Fibroblast of the conjunctiva (primary cell): ENCODE results near the gene SPEG.
"Not testable (repeated sequence)": the region's sequence is repeated elsewhere in the genome, so short reads cannot be mapped to it uniquely, and the experiment has no call there.

ENCODE experiments used
- DNase-seq: peaks from one replicate; pipeline ENCODE4 v3.0.0-alpha.2; 2010; ENCODE audit warnings: low read depth

The SPEG gene

GRCh38 chr2:219405451-219405850 lies 29.2 kb upstream of the SPEG start:
- DNase-seq, result no peak

GRCh38 chr2:219405958-219406860 lies 28.4 kb upstream of the SPEG start:
- DNase-seq, result no peak

DNA sequence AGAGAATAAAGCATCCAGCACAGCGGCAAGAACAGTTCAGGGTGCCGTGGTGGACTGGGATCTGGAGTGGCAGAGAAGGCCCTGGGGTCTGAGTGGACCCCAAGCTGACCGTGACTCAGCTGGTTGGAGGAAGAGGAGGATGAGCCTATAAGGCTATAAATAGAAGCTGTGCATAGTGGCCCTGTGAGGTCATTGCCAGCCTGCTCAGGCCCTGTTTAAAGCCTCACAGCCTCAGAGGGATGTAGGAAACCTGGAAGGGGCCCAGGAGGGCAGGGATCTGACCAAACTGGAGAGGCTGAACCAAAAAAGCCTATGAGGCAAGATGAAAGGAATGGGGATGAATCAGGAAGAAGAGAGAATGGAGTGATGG lies 27.8 kb upstream of the SPEG start:
- peak; percentile 81 for DNase-seq

- DNase-seq, result not testable (repeated sequence)
Observed at GRCh38 chr2:219407343-219407742, 27.3 kb upstream of the SPEG start.

DNA sequence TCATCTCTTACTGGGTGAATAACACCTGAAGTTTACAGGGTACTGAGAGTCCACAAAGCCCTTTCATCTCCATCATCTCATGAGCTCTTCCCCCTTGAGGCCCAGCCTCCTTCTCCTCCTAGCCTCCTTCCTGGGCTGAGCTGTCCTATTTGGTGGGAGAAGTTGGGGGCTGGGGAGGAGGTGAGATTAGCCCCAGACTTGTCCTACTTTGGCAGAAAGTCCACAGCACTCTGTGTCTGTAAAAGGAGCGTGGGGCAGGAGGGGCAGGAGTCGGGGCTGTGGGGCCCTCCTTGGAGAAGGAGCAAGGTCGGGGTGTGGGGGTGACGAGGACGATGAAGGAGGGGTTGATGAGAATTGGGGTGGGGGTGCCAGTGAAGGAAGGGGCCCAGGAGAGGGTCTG lies 26.4 kb upstream of the SPEG start:
- no peak for DNase-seq

DNA sequence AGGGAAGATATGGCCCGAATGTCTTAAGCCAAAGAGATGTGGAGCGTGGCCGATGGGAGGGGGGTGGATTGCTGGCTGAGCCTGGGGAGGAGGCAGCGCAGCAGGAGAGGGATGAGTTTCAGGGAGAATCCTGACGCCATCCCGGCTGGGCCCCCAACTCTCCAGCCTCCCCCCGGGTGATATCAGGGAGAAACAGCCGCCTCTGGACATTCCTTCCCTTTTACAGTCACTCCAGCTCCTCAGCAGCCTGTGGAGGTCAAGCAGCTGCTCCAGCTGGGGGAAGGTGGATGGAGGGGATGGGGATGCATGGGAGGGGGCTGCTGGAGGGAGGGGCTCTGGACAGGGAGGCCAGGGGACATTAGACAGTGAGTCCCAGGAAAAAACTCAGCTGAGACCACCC lies 26.0 kb upstream of the SPEG start:
- DNase-seq, result no peak

DNA sequence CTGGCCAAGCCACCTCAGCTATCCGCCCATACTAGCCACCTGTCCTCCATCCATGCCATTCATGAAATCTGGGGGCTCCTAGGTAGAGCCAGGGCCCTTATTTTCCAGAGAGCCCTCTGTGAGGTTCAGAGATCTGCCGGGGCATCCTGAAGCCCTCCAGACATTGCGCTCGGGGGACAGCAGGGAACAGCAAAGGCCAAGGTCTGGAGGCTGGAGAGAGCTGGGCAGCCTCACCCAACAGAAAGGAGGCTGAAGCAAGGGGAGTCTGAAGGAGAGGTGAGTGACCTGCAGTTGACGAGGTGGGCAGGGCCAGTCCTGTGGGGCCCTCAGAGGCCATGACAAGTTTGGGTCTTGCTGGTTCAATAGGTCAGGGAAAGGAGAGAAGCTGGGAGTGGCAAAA lies 25.0 kb upstream of the SPEG start:
- DNase-seq, result no peak

- DNase-seq, result no peak
Observed at GRCh38 chr2:219410390-219410789, 24.3 kb upstream of the SPEG start.

DNA sequence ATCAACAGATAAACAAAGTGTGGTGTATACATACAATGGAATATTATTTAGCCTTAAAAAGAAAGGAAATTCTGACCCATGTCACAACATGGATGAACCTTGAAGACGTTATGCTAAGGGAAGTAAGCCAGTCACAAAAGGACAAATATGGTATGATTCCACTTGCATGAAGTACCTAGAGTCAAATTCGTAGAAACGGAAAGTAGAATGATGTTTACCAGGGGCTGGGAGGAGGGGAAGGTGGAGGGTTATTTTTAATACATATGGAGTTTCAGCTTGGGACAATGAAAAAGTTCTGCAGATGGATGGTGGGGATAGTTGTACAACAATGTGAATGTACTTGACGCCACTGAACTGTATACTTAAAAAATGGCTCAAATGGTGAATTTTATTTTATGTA lies 19.8 kb upstream of the SPEG start:
- DNase-seq, result no peak

- no peak for DNase-seq
Observed at GRCh38 chr2:219415580-219416234, 18.9 kb upstream of the SPEG start.

- DNase-seq, result no peak
Observed at GRCh38 chr2:219416235-219416602, 18.4 kb upstream of the SPEG start.

GRCh38 chr2:219416938-219417337 lies 17.7 kb upstream of the SPEG start:
- DNase-seq, result no peak

DNA sequence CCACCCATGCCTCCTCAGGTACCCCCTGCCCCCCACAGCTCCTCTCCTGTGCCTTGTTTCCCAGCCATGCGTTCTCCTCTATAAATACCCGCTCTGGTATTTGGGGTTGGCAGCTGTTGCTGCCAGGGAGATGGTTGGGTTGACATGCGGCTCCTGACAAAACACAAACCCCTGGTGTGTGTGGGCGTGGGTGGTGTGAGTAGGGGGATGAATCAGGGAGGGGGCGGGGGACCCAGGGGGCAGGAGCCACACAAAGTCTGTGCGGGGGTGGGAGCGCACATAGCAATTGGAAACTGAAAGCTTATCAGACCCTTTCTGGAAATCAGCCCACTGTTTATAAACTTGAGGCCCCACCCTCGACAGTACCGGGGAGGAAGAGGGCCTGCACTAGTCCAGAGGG lies 17.3 kb upstream of the SPEG start:
- DNase-seq, result no peak

GRCh38 chr2:219418155-219419011 lies 16.3 kb upstream of the SPEG start, which contains the start of gene DES:
Gene DES, plus strand, starts transcription at chr2:219418377. Its CDS starts 86 bp downstream, at chr2:219418463.
- DNase-seq, result no peak

GRCh38 chr2:219419012-219419324 lies 15.7 kb upstream of the SPEG start:
- no peak for DNase-seq

DNA sequence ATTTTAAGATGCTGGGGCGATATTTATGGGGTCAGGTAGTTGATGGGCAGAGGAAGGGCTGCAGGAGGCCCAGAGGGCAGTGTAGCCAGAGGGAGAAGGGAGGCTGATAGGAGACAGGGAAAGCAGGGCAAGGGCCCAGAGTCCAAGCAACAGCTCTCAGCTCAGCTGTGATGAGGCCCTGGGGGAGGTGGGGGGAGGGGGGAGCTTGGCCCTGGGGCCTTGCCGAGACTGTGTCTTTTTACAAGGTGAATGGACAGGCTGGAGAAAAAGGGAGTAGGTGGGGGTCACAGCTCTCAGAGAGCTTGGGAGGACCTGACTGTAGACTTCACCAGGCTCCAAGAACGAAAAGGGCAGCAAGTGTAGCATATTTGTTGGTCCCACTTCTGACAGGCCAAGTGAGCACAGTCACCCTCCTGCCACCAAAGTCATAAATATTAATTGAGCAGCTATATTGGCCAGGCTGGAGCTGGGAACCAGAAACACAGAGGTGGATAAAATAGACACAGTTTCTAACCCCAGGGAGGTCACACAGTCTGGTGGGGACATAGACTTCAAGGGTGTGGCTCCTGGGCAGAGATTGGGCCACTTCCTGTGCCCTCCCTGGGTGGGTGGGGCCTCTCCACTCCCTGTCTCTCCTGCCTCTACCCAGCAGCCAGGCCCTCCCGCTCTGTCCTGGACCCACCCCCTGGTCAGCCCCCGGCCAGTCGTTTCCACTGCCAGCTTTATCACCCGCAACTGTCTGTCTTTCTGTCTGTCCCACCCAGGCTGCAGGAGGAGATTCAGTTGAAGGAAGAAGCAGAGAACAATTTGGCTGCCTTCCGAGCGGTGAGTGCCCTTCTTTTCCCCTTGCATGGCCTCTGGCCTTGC lies 15.1 kb upstream of the SPEG start:
- no peak for DNase-seq

DNA sequence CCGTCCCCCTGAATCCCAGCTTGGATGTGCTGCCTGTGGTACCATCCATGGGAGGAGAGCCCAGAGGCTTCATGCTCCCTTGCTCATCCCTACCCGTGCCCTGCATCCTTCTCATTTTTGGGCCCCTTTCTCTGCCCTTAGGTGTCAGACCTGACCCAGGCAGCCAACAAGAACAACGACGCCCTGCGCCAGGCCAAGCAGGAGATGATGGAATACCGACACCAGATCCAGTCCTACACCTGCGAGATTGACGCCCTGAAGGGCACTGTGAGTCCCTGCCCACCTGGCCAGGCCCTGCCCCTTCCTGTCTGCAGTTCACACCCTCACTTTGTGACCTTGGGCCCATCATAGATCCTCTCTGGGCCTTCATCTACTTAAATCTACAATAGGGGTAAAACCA lies 14.0 kb upstream of the SPEG start:
- no peak for DNase-seq

DNA sequence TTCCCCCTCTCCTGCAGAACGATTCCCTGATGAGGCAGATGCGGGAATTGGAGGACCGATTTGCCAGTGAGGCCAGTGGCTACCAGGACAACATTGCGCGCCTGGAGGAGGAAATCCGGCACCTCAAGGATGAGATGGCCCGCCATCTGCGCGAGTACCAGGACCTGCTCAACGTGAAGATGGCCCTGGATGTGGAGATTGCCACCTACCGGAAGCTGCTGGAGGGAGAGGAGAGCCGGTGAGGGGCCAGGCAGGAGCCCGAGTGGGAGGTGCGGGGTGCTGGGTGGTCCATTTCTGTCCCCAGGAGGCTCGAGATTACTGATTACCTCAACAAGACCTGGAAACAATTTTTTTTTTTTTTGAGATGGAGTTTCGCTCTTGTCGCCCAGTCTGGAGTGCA lies 13.3 kb upstream of the SPEG start:
- DNase-seq, result no peak

GRCh38 chr2:219422952-219423534 lies 11.6 kb upstream of the SPEG start:
- DNase-seq, result no peak

DNA sequence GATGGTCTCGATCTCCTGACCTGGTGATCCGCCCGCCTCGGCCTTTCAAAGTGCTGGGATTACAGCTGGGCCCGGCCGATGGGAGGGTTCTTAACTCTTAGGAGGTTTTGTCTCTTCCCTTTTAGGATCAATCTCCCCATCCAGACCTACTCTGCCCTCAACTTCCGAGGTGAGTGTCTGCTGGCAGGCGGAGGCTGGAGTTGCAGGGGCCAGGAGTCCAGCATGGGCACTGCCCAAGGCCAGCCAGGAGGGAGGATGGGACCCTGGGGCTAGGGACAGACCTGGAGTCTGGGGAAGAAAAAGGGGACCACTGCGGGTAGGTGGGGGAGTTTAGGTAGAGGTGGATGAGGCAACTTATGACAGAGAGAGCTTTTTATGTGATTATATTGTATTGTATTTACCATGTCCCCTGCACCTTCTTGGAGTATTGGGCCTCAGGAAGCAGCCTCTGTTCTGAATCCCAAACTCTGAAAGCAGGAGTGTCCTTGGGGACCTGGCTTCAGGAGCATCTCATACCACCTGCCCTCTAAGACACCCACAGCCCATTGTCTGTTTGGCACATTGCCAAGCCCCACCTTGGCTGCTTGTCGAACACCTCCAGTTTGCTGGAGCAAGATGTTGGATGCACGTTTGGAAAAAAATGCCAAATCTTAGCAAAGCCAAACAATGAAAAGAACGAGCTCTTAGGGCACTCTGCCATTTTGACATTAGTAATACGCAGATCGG lies 10.8 kb upstream of the SPEG start:
- no peak for DNase-seq
